ENCODE results near the gene KCNE1.

The KCNE1 gene

GRCh38 chr21:34546542-34546941 is 34.5 kb upstream of the KCNE1 start:
- FAIRE-seq (no peak), DNase-seq (ENCODE audit: insufficient read length, low spot score) (no peak)
- no peak for TF ChIP-seq POLR2A (IDR thresholded peaks at IDR 0.05; ENCODE audit: low read depth, low read length)

GRCh38 chr21:34545079-34545884 is 33.3 kb upstream of the KCNE1 start:
- peak; percentile 36 for FAIRE-seq
- no peak for TF ChIP-seq POLR2A (IDR thresholded peaks at IDR 0.05; ENCODE audit: low read depth, low read length)
- DNase-seq (ENCODE audit: insufficient read length, low spot score), result peak; percentile 69

GRCh38 chr21:34544032-34544496 is 32.1 kb upstream of the KCNE1 start:
- no peak for DNase-seq (ENCODE audit: insufficient read length, low spot score)
- no peak for TF ChIP-seq POLR2A (IDR thresholded peaks at IDR 0.05; ENCODE audit: low read depth, low read length)
- FAIRE-seq, result no peak

- TF ChIP-seq POLR2A (IDR thresholded peaks at IDR 0.05; ENCODE audit: low read depth, low read length), result no peak
- no peak for DNase-seq (ENCODE audit: insufficient read length, low spot score)
- FAIRE-seq, result no peak
Measured at GRCh38 chr21:34543017-34543416, 31.0 kb upstream of the KCNE1 start.

GRCh38 chr21:34540206-34540605 is 28.2 kb upstream of the KCNE1 start:
- TF ChIP-seq POLR2A (IDR thresholded peaks at IDR 0.05; ENCODE audit: low read depth, low read length), result no peak
- FAIRE-seq (no peak), DNase-seq (ENCODE audit: insufficient read length, low spot score) (no peak)

GRCh38 chr21:34537838-34538237 is 25.8 kb upstream of the KCNE1 start:
- TF ChIP-seq POLR2A (IDR thresholded peaks at IDR 0.05; ENCODE audit: low read depth, low read length), result no peak
- DNase-seq (ENCODE audit: insufficient read length, low spot score) (no peak), FAIRE-seq (no peak)

- TF ChIP-seq POLR2A (IDR thresholded peaks at IDR 0.05; ENCODE audit: low read depth, low read length), result no peak
- DNase-seq (ENCODE audit: insufficient read length, low spot score) (no peak), FAIRE-seq (no peak)
Measured at GRCh38 chr21:34536820-34537219, 24.8 kb upstream of the KCNE1 start.

GRCh38 chr21:34536311-34536710 is 24.3 kb upstream of the KCNE1 start:
- TF ChIP-seq POLR2A (IDR thresholded peaks at IDR 0.05; ENCODE audit: low read depth, low read length), result no peak
- DNase-seq (ENCODE audit: insufficient read length, low spot score), result no peak
- no peak for FAIRE-seq

GRCh38 chr21:34535886-34536285 is 23.9 kb upstream of the KCNE1 start:
- DNase-seq (ENCODE audit: insufficient read length, low spot score) (no peak), FAIRE-seq (no peak)
- TF ChIP-seq POLR2A (IDR thresholded peaks at IDR 0.05; ENCODE audit: low read depth, low read length), result no peak

- DNase-seq (ENCODE audit: insufficient read length, low spot score) (no peak), FAIRE-seq (no peak)
Measured at GRCh38 chr21:34534522-34534921, 22.5 kb upstream of the KCNE1 start.

GRCh38 chr21:34533938-34534337 is 21.9 kb upstream of the KCNE1 start:
- FAIRE-seq (no peak), DNase-seq (ENCODE audit: insufficient read length, low spot score) (no peak)
- TF ChIP-seq POLR2A (IDR thresholded peaks at IDR 0.05; ENCODE audit: low read depth, low read length), result no peak

More at GRCh38 chr21:34534522-34534921, 22.5 kb upstream of the KCNE1 start:
- TF ChIP-seq POLR2A (IDR thresholded peaks at IDR 0.05; ENCODE audit: low read depth, low read length), result no peak

GRCh38 chr21:34531399-34531798 is 19.4 kb upstream of the KCNE1 start:
- TF ChIP-seq POLR2A (IDR thresholded peaks at IDR 0.05; ENCODE audit: low read depth, low read length), result no peak
- no peak for FAIRE-seq

GRCh38 chr21:34530261-34530660 is 18.3 kb upstream of the KCNE1 start:
- DNase-seq (ENCODE audit: insufficient read length, low spot score) (no peak), FAIRE-seq (no peak)
- TF ChIP-seq POLR2A (IDR thresholded peaks at IDR 0.05; ENCODE audit: low read depth, low read length), result no peak

More at GRCh38 chr21:34531399-34531798, 19.4 kb upstream of the KCNE1 start:
- no peak for DNase-seq (ENCODE audit: insufficient read length, low spot score)

GRCh38 chr21:34528131-34528561 is 16.1 kb upstream of the KCNE1 start:
- FAIRE-seq (no peak), DNase-seq (ENCODE audit: insufficient read length, low spot score) (no peak)
- no peak for TF ChIP-seq POLR2A (IDR thresholded peaks at IDR 0.05; ENCODE audit: low read depth, low read length)

- FAIRE-seq (peak; percentile 76), DNase-seq (ENCODE audit: insufficient read length, low spot score) (peak; percentile 78)
- peak; percentile 88 for TF ChIP-seq POLR2A (IDR thresholded peaks at IDR 0.05; ENCODE audit: low read depth, low read length)
Measured at GRCh38 chr21:34526618-34527290, 14.7 kb upstream of the KCNE1 start.

Measured in H54 (cell line).